GM21423 (cell line): ENCODE data around the gene ZNF425.
"Not testable (repeated sequence)": the region's sequence is repeated elsewhere in the genome, so short reads cannot be mapped to it uniquely, and the experiment has no call there.

Experiments
- ATAC-seq: cut with Tn5 transposase; IDR thresholded peaks from one replicate; pipeline ENCODE4 v1.9.1; 2021; ENCODE audit warnings: mild to moderate bottlenecking, moderate library complexity; ENCODE audit not compliant: unreplicated experiment

ZNF425 gene

DNA sequence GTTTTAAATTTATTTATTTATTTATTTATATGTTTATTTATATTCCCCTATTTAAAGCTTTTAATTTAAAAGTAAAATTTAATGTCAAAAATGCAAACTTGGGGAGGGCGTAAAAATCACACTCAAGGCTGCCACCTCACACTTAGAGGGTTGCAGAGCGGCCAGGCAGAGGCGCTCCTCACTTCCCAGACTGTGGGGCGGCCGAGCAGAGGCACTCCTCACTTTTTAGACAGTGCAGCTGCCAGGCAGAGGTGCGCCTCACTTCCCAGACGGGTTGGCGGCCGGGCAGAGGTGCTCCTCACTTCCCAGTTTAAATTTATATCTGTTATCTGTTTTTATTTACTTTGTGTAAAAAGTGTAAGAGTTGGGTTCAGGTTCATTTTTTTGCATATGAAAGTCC lies 10.0 kb upstream of the ZNF425 start:
- no peak for ATAC-seq

DNA sequence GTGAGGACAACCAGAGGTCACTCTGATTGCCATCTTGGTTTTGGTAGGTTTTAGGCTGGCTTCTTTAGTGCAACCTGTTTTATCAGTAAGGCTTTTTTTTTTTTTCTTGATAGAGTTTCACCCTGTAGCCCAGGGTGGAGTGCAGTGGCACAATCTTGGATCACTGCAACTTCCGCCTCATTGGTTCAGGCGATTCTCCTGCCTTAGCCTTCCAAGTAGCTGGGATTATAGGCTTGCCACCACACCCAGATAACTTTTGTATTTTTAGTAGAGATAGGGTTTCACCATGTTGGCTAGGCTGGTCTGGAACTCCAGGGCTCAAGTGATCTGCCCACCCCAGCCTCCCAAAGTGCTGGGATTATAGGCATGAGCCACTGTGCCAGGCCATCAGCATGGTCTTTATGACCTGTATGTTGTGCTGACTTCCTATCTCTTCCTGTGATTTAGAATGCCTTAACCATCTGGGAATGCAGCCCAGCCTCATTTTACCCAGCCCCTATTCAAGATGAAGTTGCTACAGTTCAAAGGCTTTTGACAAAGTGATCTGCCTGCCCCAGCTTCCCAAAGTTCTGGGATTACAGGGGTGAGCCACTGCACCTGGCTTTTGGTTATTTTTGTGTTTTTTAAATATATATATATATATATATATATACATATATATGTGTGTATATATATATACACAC lies 7.0 kb upstream of the ZNF425 start:
- no peak for ATAC-seq

DNA sequence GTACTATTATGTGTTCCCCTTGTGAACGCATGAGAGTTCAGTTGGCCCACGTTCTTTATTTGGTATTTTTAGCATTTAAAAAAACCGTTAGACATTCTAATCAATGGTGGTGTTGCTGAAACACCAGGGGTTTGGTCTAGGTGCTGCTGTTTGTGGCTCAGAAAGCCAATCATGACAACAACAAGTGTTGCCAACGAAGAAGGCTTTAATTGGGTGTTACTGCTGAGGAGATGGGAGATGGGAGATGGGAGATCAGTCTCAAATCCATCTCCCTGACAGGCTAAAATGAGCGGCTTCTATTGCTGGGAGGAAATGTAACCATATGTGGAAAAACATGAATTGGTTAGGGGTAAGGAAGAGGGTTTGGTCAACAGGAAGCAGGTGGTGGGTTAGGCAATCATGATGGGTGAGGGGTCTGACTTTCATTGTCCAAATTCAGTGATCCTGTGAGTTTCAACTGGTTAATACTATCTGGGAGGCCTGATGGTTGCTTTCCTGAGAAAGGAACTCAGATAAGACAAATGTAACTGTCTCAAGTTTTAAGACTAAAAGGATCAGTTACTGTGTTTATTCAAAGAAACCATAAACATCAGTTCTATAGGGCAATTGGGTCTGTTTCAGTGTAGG lies 4.6 kb upstream of the ZNF425 start:
- ATAC-seq: no peak

DNA sequence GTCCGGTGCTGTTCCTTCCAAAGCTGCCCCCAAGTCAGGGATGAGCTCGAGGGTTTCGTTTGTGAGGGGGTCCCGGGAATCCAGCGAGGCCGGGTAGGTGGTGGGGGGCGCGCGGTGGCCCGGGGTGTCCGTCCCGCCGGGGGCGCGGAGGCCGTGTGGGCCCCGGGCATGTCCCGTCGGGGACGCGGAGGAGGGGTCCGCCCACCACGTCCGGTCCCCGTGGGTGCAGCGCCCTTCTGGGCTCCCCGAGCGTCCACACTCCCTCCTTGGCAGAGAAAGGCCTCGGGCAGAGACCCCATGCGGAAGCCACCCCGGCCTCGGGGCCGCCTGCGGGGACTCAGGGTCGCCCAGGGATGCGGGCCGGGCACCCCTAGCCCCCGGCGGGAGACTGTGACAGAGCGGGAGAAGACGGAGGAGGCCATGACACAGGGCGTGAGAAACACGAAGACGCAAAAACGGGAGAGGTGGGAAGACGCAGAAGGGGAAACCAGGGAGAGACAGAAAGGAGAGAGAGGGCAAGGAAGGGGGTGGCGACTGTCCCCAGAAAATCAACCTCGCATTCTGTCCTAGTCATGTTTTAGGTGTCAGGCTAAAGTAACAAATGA lies 640 bp upstream of the ZNF425 start:
- peak; percentile 44 for ATAC-seq

- no peak for ATAC-seq
Observed at GRCh38 chr7:149125189-149125862, 798 bp downstream of the ZNF425 start.

- ATAC-seq: no peak
Observed at GRCh38 chr7:149109969-149110368, 16.2 kb downstream of the ZNF425 start.

DNA sequence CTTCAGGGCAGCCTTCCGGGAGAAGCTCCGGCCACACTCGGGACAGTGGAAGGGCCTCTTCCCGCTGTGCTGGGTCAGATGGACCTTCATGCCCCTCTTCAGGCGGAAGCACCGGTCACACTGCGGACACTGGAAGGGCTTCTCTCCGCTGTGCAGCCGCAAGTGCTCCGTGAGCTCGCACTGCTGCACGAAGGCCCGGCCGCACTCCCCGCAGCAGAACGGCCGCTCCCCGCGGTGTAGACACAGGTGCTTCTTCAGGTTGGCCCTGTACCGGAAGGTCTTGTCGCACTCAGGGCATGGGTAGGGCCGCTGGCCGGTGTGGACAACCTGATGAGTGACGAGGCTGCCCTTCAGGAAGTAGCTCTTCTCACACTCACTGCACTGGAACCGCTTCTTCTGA lies 21.4 kb downstream of the ZNF425 start:
- ATAC-seq: no peak

DNA sequence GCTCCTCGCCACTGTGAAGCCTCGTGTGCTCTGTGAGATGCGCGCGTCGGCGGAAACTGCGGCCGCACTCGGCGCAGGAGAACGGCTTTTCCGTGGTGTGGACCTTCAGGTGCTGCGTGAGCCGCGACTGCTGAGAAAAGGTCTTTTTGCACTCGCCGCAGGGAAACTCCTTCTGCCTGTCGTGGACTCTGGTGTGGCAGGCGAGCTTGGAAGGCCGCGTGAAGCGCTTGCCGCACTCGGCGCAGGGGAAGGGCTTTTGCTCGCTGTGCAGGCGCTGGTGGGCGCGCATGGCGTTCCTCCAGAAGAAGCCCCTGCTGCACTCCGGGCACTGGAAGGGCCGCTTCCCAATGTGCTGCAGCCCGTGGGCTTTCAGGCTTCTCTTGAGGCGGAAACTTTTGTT lies 21.9 kb downstream of the ZNF425 start:
- ATAC-seq: no peak

GRCh38 chr7:149103424-149103823 lies 22.7 kb downstream of the ZNF425 start:
- no peak for ATAC-seq

DNA sequence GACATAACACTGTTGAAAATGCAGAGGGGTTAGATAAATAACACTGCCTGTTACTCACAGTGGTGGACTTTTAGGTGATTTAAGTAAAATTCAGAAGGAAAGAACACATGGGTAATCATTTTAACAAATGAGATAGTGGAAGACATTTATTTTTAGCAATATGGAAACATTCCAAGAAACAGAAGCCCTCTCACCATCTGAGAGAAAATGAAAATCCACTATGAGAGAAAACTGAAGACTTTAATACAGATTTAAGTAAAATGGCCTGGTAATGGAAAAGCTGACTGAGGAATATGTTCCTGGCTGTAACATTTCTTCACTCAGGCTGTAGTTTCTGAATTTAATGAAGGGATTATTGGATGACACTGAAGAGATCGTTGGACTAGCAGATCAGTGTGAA lies 23.5 kb downstream of the ZNF425 start:
- no peak for ATAC-seq

DNA sequence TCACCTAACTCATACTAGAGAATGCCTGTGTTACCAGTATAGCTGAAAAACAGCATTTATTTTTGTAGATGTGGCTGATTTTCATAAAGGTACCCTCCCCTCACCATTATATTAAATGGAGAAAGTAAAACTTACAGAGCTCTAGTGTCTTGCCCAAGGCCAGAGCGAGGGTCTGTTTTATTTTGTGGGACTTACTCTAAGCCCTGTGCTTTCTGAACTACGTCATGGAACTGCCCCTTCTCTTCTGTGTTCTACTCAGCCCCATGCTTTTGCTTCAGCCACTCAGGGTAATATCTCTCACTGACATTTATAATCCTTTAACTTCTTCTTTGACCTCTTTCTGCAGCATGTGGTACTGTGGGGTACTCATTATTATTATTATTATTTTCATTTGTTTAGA lies 25.3 kb downstream of the ZNF425 start:
- no peak for ATAC-seq

DNA sequence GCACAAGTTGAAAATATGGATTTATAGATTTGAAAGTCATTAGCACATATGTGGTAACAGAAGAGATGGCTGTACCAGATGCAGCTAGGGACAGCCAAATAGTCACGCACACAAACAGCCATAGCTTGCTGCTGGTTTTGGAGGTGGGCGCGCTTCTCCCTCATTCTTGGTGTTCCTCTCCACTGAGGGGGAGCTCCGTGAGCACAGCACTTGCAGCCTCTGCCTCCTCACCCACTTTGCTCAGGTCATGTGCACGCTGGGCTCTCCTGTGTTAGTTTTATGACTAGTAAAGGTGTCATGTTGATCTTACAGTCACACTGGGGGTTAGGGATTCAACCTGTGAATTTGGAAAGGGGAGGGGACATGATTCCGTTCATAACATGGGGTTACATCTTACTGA lies 27.1 kb downstream of the ZNF425 start:
- no peak for ATAC-seq

DNA sequence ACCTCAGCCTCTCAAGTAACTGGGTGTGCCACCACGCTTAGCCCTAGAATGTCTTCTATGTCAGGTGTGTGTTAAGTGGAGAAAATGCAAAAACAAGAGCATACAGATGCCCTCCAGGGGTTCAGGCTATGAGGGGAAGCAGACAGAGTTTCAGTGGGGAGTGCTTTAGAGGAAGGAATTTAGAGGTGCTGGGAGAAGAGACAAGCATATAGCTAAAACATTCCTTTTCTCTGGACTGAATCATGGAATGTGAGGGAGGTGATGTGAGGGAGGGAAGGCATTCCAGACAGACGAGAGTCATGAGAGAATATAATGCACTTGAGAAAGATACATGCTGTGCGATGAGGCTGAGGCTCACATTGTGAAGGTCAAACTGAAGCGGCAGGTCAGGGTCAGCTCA lies 29.0 kb downstream of the ZNF425 start:
- ATAC-seq: no peak

DNA sequence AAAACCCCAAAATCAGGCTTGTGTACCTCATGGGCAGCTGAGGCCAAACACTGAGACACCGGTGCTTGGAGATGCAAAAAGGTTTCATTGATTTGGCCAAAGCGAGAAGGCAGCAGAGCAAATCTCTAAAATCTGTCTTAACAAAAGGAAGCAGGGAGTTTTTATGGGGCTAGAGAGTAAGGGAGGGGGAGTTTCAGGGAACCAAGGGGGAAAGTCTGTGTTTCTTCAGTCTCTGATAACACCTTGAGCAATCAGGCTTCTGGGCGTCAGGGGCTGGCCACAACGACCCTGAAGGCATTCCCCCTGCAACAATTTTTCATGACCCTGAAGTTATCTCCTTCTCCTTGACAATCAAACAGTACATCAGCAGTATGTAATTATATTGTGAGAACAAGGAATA lies 32.9 kb downstream of the ZNF425 start:
- ATAC-seq: no peak

DNA sequence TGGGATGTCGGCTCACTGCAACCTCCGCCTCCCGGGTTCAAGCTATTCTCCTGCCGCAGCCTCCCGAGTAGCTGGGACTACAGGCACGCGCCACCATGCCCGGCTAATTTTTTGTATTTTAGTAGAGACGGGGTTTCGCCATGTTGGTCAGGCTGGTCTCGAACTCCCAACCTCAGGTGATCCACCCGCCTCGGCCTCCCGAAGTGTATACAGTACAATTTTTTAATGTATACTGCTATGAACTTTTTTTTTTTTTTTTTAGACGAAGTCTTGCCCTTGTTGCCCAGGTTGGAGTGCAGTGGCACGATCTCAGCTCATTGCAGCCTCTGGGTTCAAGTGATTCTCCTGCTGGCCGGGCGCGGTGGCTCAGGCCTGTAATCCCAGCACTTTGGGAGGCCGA lies 33.9 kb downstream of the ZNF425 start:
- ATAC-seq: not testable (repeated sequence)

DNA sequence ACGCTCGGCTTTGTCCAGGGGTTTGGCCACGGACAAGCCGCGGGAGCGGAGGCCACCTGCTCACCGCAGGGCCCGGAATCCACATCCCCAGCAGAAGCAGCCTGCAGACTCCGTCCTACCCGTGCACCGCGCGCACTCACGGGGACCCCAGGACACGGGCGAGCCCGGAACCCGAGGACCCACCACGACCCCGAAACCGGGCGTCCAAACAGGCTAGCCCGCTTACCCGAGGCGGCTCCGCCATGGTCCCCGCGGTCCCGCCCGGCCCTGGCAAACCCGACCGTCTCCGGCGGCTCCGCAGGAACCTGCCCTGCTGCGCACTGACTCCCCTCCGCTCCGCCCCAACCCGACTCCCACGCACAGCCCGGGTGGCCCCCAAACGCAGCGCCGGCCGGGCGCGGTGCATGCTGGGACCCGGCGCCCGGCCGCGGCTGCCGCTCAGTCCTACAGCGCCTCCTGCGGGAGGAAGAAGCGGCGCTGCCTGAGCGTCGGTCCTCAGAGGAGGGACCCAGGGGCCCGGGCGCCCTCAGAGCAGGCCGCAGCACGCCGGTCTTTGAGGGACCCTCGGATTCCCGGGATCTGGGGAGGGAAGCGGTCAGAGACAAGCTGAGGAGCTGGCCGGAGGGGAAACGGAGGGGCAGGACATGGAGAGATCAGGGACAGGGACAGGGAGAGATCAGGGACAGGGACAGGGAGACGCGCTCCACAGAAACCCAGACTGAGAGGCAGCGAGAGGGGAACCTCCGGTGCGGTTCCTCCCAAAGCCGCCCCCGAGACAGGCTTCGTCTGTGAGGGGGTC lies 35.5 kb downstream of the ZNF425 start, which contains the start of gene ZNF786:
TSS of gene ZNF786 (minus strand) at position 322 of the 799 bp plus-strand sequence. CDS start at position 244, 78 bp downstream.
- peak; percentile 82 for ATAC-seq

GRCh38 chr7:149087376-149087775 lies 38.7 kb downstream of the ZNF425 start:
- ATAC-seq: no peak

DNA sequence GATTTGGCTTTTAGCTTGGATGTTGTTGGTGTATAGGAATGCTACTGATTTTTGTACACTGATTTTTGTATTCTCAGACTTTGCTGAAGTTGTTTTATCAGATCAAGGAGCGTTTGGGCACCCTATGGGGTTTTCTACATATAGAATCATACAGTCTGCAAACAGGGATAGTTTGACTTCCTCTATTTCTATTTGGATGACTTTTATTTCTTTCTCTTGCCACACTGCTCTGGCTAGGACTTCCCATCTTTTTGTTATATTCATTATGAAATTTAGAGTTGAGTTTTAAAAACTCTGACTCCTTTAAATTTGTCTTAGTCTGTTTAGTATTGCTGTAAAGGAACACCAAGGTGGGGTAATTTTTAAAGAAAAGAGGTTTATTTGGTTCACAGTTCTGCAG lies 40.3 kb downstream of the ZNF425 start:
- ATAC-seq: no peak

DNA sequence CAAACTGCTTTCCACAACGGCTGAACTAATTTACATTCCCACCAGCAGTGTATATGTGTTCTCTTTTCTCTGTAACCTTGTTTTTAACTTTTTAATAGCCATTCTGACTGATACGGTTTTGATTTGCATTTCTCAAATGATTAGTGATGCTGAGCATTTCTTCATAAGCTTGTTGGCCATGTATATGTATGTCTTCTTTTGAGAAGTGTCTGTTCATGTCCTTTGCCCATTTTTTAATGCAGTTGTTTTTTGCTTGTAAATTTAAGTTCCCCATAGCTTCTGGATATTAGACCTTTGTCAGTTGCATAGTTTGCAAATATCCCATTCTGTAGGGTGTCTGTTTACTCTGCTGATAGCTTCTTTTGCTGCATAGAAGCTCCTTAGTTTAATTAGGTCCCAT lies 41.7 kb downstream of the ZNF425 start:
- ATAC-seq: no peak

- ATAC-seq: no peak
Observed at GRCh38 chr7:149081914-149082313, 44.2 kb downstream of the ZNF425 start.

GRCh38 chr7:149077594-149077993 lies 48.5 kb downstream of the ZNF425 start:
- ATAC-seq: no peak
